ENCODE measurements around the gene UBE2D1.

UBE2D1 gene

GRCh38 chr10:58351616-58352578 is 17.1 kb downstream of the UBE2D1 start:
- no peaks in the 10 kb centered on the region for H3K27me3 Mint-ChIP-seq (ENCODE audit: low read depth)
- H3K36me3 Mint-ChIP-seq (ENCODE audit: low read depth), result peaks cover 2% of the 10 kb centered on the region
- H3K4me1 Mint-ChIP-seq (ENCODE audit: low read depth), result peaks cover 2% of the 10 kb centered on the region
- H3K27ac Mint-ChIP-seq, result no peak overlapping the region
- no peak for DNase-seq (ENCODE audit: low spot score)
- no peak overlapping the region for H3K4me3 Mint-ChIP-seq
- H3K9me3 Mint-ChIP-seq, result no peaks in the 10 kb centered on the region

- H3K27me3 Mint-ChIP-seq (ENCODE audit: low read depth), result no peaks in the 10 kb centered on the region
- H3K4me1 Mint-ChIP-seq (ENCODE audit: low read depth), result peaks cover 2% of the 10 kb centered on the region
- no peak overlapping the region for H3K27ac Mint-ChIP-seq
- DNase-seq (ENCODE audit: low spot score), result no peak
- H3K4me3 Mint-ChIP-seq, result no peak overlapping the region
- H3K36me3 Mint-ChIP-seq (ENCODE audit: low read depth), result no peaks in the 10 kb centered on the region
- no peaks in the 10 kb centered on the region for H3K9me3 Mint-ChIP-seq
Measured at GRCh38 chr10:58352956-58353610, 18.3 kb downstream of the UBE2D1 start.

- no peak overlapping the region for H3K4me3 Mint-ChIP-seq
- H3K9me3 Mint-ChIP-seq, result no peaks in the 10 kb centered on the region
- H3K36me3 Mint-ChIP-seq (ENCODE audit: low read depth), result no peaks in the 10 kb centered on the region
- H3K27me3 Mint-ChIP-seq (ENCODE audit: low read depth), result no peaks in the 10 kb centered on the region
- DNase-seq (ENCODE audit: low spot score), result no peak
- peaks cover 9% of the 10 kb centered on the region for H3K4me1 Mint-ChIP-seq (ENCODE audit: low read depth)
- no peak overlapping the region for H3K27ac Mint-ChIP-seq
Measured at GRCh38 chr10:58356756-58357155, 21.9 kb downstream of the UBE2D1 start.

GRCh38 chr10:58358314-58358933 is 23.6 kb downstream of the UBE2D1 start:
- no peak overlapping the region for H3K4me3 Mint-ChIP-seq
- H3K27me3 Mint-ChIP-seq (ENCODE audit: low read depth), result no peaks in the 10 kb centered on the region
- no peaks in the 10 kb centered on the region for H3K9me3 Mint-ChIP-seq
- no peak overlapping the region for H3K27ac Mint-ChIP-seq
- H3K36me3 Mint-ChIP-seq (ENCODE audit: low read depth), result no peaks in the 10 kb centered on the region
- peaks cover 9% of the 10 kb centered on the region for H3K4me1 Mint-ChIP-seq (ENCODE audit: low read depth)
- DNase-seq (ENCODE audit: low spot score), result no peak

GRCh38 chr10:58358947-58359346 is 24.1 kb downstream of the UBE2D1 start:
- no peak for DNase-seq (ENCODE audit: low spot score)
- no peak overlapping the region for H3K4me3 Mint-ChIP-seq
- H3K36me3 Mint-ChIP-seq (ENCODE audit: low read depth), result peaks cover 2% of the 10 kb centered on the region
- H3K9me3 Mint-ChIP-seq, result no peaks in the 10 kb centered on the region
- H3K4me1 Mint-ChIP-seq (ENCODE audit: low read depth), result peaks cover 9% of the 10 kb centered on the region
- H3K27me3 Mint-ChIP-seq (ENCODE audit: low read depth), result no peaks in the 10 kb centered on the region
- no peak overlapping the region for H3K27ac Mint-ChIP-seq

GRCh38 chr10:58359541-58359940 is 24.7 kb downstream of the UBE2D1 start:
- no peaks in the 10 kb centered on the region for H3K9me3 Mint-ChIP-seq
- no peak for DNase-seq (ENCODE audit: low spot score)
- H3K36me3 Mint-ChIP-seq (ENCODE audit: low read depth), result peaks cover 5% of the 10 kb centered on the region
- H3K4me3 Mint-ChIP-seq, result no peak overlapping the region
- H3K4me1 Mint-ChIP-seq (ENCODE audit: low read depth), result peaks cover 9% of the 10 kb centered on the region
- H3K27me3 Mint-ChIP-seq (ENCODE audit: low read depth), result no peaks in the 10 kb centered on the region
- no peak overlapping the region for H3K27ac Mint-ChIP-seq

DNA sequence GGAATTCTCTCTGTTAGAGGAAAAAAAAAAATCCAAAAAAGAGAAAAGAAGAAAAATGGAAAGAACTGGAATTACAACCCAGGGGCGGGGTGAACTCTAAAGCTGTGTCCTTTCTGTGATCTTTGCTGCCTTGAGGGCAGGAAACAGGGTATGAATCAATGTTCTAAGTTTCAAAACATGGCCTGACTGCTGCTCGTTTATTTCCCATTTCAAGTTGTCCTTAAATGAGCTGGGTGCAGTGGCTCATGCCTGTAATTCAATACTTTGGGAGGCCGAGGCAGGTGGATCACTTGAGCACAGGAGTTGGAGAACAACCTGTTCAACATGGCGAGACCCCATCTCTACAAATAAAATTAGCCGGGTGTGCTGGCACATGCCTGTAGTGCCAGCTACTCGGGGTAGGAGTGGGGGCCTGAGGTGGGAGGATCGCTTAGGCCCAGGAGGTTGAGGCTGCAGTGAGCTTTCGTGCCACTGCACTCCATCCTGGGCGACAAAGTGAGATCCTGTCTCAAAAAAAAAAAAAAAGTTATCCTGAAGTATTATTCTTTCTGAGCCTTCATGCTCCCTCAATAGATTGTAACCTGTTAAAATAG is 25.7 kb downstream of the UBE2D1 start:
- no peaks in the 10 kb centered on the region for H3K27me3 Mint-ChIP-seq (ENCODE audit: low read depth)
- H3K4me3 Mint-ChIP-seq, result no peak overlapping the region
- no peak overlapping the region for H3K27ac Mint-ChIP-seq
- H3K4me1 Mint-ChIP-seq (ENCODE audit: low read depth), result peaks cover 9% of the 10 kb centered on the region
- no peaks in the 10 kb centered on the region for H3K9me3 Mint-ChIP-seq
- H3K36me3 Mint-ChIP-seq (ENCODE audit: low read depth), result peaks cover 5% of the 10 kb centered on the region
- DNase-seq (ENCODE audit: low spot score), result no peak

DNA sequence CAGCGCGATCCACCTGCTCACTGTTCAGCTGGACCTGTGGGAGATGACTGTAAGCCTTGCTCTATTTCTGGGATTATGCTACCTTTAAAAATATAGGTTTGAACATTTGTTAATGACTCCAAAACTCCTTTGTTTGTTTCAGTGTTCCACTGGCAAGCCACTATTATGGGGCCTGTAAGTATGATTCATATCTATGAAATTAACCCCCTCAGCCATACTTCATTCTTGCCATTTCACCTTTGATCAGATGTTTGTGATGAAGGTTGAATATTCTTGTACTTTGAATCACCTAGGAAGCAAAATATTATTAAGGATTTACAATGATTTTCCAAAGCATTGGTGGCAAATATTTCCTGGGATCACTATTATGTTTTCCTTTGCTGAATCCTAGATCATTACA is 26.5 kb downstream of the UBE2D1 start:
- no peaks in the 10 kb centered on the region for H3K27me3 Mint-ChIP-seq (ENCODE audit: low read depth)
- no peaks in the 10 kb centered on the region for H3K9me3 Mint-ChIP-seq
- H3K4me3 Mint-ChIP-seq, result no peak overlapping the region
- H3K36me3 Mint-ChIP-seq (ENCODE audit: low read depth), result peaks cover 5% of the 10 kb centered on the region
- peaks cover 9% of the 10 kb centered on the region for H3K4me1 Mint-ChIP-seq (ENCODE audit: low read depth)
- DNase-seq (ENCODE audit: low spot score), result no peak
- no peak overlapping the region for H3K27ac Mint-ChIP-seq

DNA sequence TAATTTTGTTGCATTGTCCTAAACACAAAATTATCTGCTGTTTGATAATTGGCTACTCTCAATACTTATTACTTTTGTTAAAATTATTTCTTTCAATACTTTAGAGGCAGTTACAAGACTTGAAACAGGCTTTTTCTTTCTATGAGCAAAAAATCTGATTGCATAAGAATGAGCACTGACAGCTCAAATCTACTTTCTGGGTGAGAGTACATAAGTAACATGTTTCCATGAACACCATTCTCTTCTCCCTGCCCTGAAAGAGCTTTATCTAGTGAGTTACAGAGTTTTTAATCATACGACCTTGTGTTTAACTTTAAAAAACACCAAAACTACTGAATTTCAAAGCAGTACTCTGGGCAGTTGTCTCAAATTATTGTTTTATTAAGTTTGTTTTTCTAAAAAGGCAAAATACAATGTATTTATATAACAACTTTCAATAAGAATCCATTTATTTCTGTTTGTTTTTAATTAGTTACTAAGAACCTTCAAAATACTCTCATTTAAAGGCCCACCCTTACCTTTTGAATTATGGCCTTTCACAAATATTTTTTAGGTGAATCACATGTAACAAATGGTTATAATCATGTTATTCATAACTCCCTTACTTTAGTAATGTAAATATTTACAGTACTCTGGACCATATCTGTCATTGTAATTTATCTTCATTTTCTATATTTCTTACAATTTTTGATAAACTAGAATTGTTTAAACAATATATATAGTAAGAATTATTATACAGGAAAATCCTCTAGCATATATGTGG is 27.4 kb downstream of the UBE2D1 start:
- Mint-ChIP-seq H3K9me3 (no peaks in the 10 kb centered on the region), H3K36me3 (ENCODE audit: low read depth) (peaks cover 5% of the 10 kb centered on the region), H3K4me3 (no peak overlapping the region), H3K27me3 (ENCODE audit: low read depth) (no peaks in the 10 kb centered on the region), H3K4me1 (ENCODE audit: low read depth) (peaks cover 9% of the 10 kb centered on the region), H3K27ac (no peak overlapping the region)
- no peak for DNase-seq (ENCODE audit: low spot score)

- no peaks in the 10 kb centered on the region for H3K4me1 Mint-ChIP-seq (ENCODE audit: low read depth)
- peaks cover 5% of the 10 kb centered on the region for H3K36me3 Mint-ChIP-seq (ENCODE audit: low read depth)
- H3K27ac Mint-ChIP-seq, result no peak overlapping the region
- DNase-seq (ENCODE audit: low spot score), result no peak
- H3K27me3 Mint-ChIP-seq (ENCODE audit: low read depth), result no peaks in the 10 kb centered on the region
- no peak overlapping the region for H3K4me3 Mint-ChIP-seq
- no peaks in the 10 kb centered on the region for H3K9me3 Mint-ChIP-seq
Measured at GRCh38 chr10:58367069-58367468, 32.3 kb downstream of the UBE2D1 start.

GRCh38 chr10:58371473-58371872 is 36.7 kb downstream of the UBE2D1 start:
- DNase-seq (ENCODE audit: low spot score), result no peak
- no peak overlapping the region for H3K27ac Mint-ChIP-seq
- H3K27me3 Mint-ChIP-seq (ENCODE audit: low read depth), result no peaks in the 10 kb centered on the region
- H3K36me3 Mint-ChIP-seq (ENCODE audit: low read depth), result no peaks in the 10 kb centered on the region
- no peak overlapping the region for H3K4me3 Mint-ChIP-seq
- H3K4me1 Mint-ChIP-seq (ENCODE audit: low read depth), result no peaks in the 10 kb centered on the region
- H3K9me3 Mint-ChIP-seq, result no peaks in the 10 kb centered on the region

DNA sequence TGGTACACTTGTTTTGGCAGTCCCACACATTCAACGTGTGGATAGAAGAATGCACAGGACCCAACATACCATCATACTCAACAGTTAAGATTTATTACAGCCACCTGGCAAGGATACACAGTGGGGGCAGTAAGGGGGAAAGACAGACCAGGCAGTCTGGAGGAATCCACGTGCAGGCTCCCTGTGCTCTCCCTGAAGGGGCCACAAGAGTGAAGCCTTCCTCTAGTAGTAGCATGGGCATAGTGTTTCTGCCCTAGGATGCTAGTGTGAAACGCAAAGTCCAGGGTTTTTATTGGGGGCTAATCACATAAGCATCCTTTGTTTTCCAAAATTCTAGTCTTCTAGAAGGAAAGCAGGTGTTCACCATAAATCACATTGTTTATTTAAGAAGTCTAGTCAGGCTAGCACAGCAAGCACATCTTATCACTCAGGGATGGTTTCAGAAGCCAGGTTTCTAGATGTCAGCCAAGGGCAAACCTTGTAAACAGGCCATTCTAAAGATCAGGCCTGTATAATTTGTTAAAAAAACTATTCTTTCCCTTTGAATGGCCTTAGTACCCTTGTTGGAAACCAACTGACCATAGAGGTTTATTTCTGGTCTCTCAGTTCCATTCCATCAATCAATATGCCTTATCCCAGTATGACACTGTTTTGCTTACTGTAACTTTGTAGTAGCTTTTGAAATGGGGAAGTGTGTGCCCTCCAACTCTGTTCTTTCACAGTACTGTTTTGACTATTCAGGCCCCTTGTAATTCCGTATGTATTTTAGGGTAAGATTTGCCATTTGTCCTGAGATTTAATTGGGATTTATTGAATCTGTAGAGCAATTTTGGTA is 38.0 kb downstream of the UBE2D1 start:
- no peak for DNase-seq (ENCODE audit: low spot score)
- H3K36me3 Mint-ChIP-seq (ENCODE audit: low read depth), result no peaks in the 10 kb centered on the region
- no peaks in the 10 kb centered on the region for H3K27me3 Mint-ChIP-seq (ENCODE audit: low read depth)
- no peaks in the 10 kb centered on the region for H3K4me1 Mint-ChIP-seq (ENCODE audit: low read depth)
- H3K4me3 Mint-ChIP-seq, result no peak overlapping the region
- H3K9me3 Mint-ChIP-seq, result no peaks in the 10 kb centered on the region
- H3K27ac Mint-ChIP-seq, result no peak overlapping the region

GRCh38 chr10:58373442-58373827 is 38.6 kb downstream of the UBE2D1 start:
- H3K4me1 Mint-ChIP-seq (ENCODE audit: low read depth), result no peaks in the 10 kb centered on the region

More at GRCh38 chr10:58373442-58373827, 38.6 kb downstream of the UBE2D1 start:
- H3K9me3 Mint-ChIP-seq, result no peaks in the 10 kb centered on the region
- no peaks in the 10 kb centered on the region for H3K27me3 Mint-ChIP-seq (ENCODE audit: low read depth)
- no peak overlapping the region for H3K27ac Mint-ChIP-seq
- DNase-seq (ENCODE audit: low spot score), result no peak
- no peaks in the 10 kb centered on the region for H3K36me3 Mint-ChIP-seq (ENCODE audit: low read depth)
- H3K4me3 Mint-ChIP-seq, result no peak overlapping the region
